GM15510 (cell line): ENCODE measurements around the gene PXDN.

Experiments used
- POLR2A ChIP-seq: IDR thresholded peaks from 3 replicates; pipeline ENCODE4 v1.6.1; 2011; ENCODE audit warnings: borderline replicate concordance; ENCODE audit not compliant: insufficient read length; ENCODE audit errors: extremely low read depth

PXDN gene

GRCh38 chr2:1641523-1641922 is 102.8 kb downstream of the PXDN start:
- TF ChIP-seq POLR2A = no peak

- TF ChIP-seq POLR2A = no peak
Observed at GRCh38 chr2:1640301-1641135, 103.8 kb downstream of the PXDN start.

- no peak for TF ChIP-seq POLR2A
Observed at GRCh38 chr2:1639086-1639858, 105.0 kb downstream of the PXDN start.

GRCh38 chr2:1638281-1638860 is 105.9 kb downstream of the PXDN start:
- no peak for TF ChIP-seq POLR2A

GRCh38 chr2:1636791-1637415 is 107.4 kb downstream of the PXDN start:
- TF ChIP-seq POLR2A = no peak

GRCh38 chr2:1635823-1636222 is 108.5 kb downstream of the PXDN start:
- no peak for TF ChIP-seq POLR2A

- no peak for TF ChIP-seq POLR2A
Observed at GRCh38 chr2:1634681-1635341, 109.5 kb downstream of the PXDN start.

- no peak for TF ChIP-seq POLR2A
Observed at GRCh38 chr2:1633936-1634587, 110.3 kb downstream of the PXDN start.

GRCh38 chr2:1633092-1633671 is 111.1 kb downstream of the PXDN start:
- TF ChIP-seq POLR2A = no peak

- TF ChIP-seq POLR2A = no peak
Observed at GRCh38 chr2:1632510-1632909, 111.8 kb downstream of the PXDN start.

GRCh38 chr2:1632002-1632348 is 112.3 kb downstream of the PXDN start:
- TF ChIP-seq POLR2A = no peak

- no peak for TF ChIP-seq POLR2A
Observed at GRCh38 chr2:1631292-1632001, 112.9 kb downstream of the PXDN start.

- no peak for TF ChIP-seq POLR2A
Observed at GRCh38 chr2:1628893-1629292, 115.4 kb downstream of the PXDN start.

- no peak for TF ChIP-seq POLR2A
Observed at GRCh38 chr2:1627628-1628381, 116.5 kb downstream of the PXDN start.
